PC-3 (cell line): Measurements from ENCODE around the gene INMT.

Experiments used
- EZH2 ChIP-seq: fragments of 300-600 bp; sonication (generic); IDR thresholded peaks from one replicate; pipeline ENCODE4 v1.6.1; 2017; ENCODE audit warnings: antibody characterized with exemption, mild to moderate bottlenecking, low read length; ENCODE audit not compliant: unreplicated experiment
- EZH2phosphoT487 ChIP-seq: fragments of 300-600 bp; sonication (generic); IDR thresholded peaks from 2 replicates; pipeline ENCODE4 v1.6.1; 2018; ENCODE audit warnings: mild to moderate bottlenecking, antibody characterized with exemption, low read length, borderline replicate concordance
- TF ChIP-seq, protein P1 (sequence below): fragments of 300-600 bp; sonication (generic); conservative IDR thresholded peaks from 2 replicates; pipeline ENCODE4 v1.5.1; 2017; ENCODE audit warnings: antibody characterized with exemption, low read depth, mild to moderate bottlenecking, low read length

DNA sequence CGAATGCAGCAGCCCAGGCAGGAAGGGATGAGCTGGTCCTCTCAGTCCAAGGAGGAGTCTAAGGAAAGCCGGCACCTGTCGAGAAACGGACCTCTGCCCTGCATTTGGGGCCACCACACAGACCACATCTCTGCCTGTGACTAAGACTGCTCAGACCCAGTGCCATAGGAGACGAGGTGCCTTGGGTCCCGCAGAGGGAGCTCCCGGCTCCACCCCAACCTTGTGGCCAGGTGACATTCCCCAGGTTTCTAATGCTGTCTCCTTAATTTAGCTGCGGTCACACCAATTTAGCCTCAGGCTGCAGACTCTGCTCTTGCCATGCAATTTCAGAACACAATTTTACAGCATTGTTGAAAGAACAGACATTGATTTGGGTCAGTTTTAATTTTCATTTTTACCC, 46.9 kb upstream of the INMT start:
- TF ChIP-seq, protein P1, sequence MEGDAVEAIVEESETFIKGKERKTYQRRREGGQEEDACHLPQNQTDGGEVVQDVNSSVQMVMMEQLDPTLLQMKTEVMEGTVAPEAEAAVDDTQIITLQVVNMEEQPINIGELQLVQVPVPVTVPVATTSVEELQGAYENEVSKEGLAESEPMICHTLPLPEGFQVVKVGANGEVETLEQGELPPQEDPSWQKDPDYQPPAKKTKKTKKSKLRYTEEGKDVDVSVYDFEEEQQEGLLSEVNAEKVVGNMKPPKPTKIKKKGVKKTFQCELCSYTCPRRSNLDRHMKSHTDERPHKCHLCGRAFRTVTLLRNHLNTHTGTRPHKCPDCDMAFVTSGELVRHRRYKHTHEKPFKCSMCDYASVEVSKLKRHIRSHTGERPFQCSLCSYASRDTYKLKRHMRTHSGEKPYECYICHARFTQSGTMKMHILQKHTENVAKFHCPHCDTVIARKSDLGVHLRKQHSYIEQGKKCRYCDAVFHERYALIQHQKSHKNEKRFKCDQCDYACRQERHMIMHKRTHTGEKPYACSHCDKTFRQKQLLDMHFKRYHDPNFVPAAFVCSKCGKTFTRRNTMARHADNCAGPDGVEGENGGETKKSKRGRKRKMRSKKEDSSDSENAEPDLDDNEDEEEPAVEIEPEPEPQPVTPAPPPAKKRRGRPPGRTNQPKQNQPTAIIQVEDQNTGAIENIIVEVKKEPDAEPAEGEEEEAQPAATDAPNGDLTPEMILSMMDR: no peak
- TF ChIP-seq EZH2 (no peak), EZH2phosphoT487 (no peak)
